ENCODE data around the gene EFR3B. TPM values are rescaled to one million over a fixed set of nuclear protein-coding genes. Genes with fewer than 3 reads are reported as not detected.
A peak's percentile ranks its signal among the peaks of the same experiment; 100 is the strongest.

EFR3B gene
- total RNA-seq, 1 donor from 2014 or later, result 0.07 TPM

GRCh38 chr2:25042321-25043240, 705 bp downstream of the EFR3B start:
- H3K4me1 Mint-ChIP-seq, result peaks cover 27% of the 10 kb centered on the region
- intact Hi-C loops (cut with micrococcal nuclease), result loop anchor here (1.0 to 10.0 kb wide), 4 partner anchors 70 to 832 kb away; partner anchors contain the start of gene ASXL2
- peaks cover 43% of the 10 kb centered on the region for H3K27me3 Mint-ChIP-seq
- ATAC-seq (ENCODE audit: low read depth), result no peak
- TF ChIP-seq CTCF (IDR thresholded peaks at IDR 0.05), result no peak
- ChIA-PET POLR2A (no interaction called here), CTCF (no interaction called here)
- no peak for DNase-seq
- no peaks in the 10 kb centered on the region for H3K36me3 Mint-ChIP-seq (ENCODE audit: low read depth)
- no peaks in the 10 kb centered on the region for H3K9me3 Mint-ChIP-seq
- peak overlapping the region; percentile 84 for H3K4me3 Mint-ChIP-seq
- H3K27ac Mint-ChIP-seq, result no peak overlapping the region

- intact Hi-C loops (cut with micrococcal nuclease), result loop anchor here (5.0 to 10.0 kb wide), 3 partner anchors 156 to 831 kb away; partner anchors contain the start of gene ASXL2
- H3K9me3 Mint-ChIP-seq, result no peaks in the 10 kb centered on the region
- no peak overlapping the region for H3K27ac Mint-ChIP-seq
- peaks cover 27% of the 10 kb centered on the region for H3K4me1 Mint-ChIP-seq
- peak overlapping the region; percentile 84 for H3K4me3 Mint-ChIP-seq
- H3K36me3 Mint-ChIP-seq (ENCODE audit: low read depth), result no peaks in the 10 kb centered on the region
- ChIA-PET CTCF (no interaction called here), POLR2A (interaction anchor here (0.5 kb wide), 1 partner anchor 289 kb away, joined by 5 read pairs; no protein-coding TSS in a partner anchor)
- H3K27me3 Mint-ChIP-seq, result peaks cover 43% of the 10 kb centered on the region
- ATAC-seq (ENCODE audit: low read depth), result no peak
- no peak for TF ChIP-seq CTCF (IDR thresholded peaks at IDR 0.05)
- DNase-seq, result no peak
Measured at GRCh38 chr2:25043241-25043867, 1.5 kb downstream of the EFR3B start.

- ChIA-PET POLR2A (interaction anchor here (0.5 to 1.0 kb wide), 2 partner anchors 20 to 288 kb away, joined by 3 to 5 read pairs; no protein-coding TSS in a partner anchor), CTCF (no interaction called here)
- peak overlapping the region; percentile 84 for H3K4me3 Mint-ChIP-seq
- H3K36me3 Mint-ChIP-seq (ENCODE audit: low read depth), result no peaks in the 10 kb centered on the region
- H3K4me1 Mint-ChIP-seq, result peaks cover 27% of the 10 kb centered on the region
- TF ChIP-seq CTCF (IDR thresholded peaks at IDR 0.05), result no peak
- intact Hi-C loops (cut with micrococcal nuclease), result loop anchor here (5.0 to 10.0 kb wide), 3 partner anchors 157 to 831 kb away; partner anchors contain the start of gene ASXL2
- no peaks in the 10 kb centered on the region for H3K9me3 Mint-ChIP-seq
- DNase-seq (no peak), ATAC-seq (ENCODE audit: low read depth) (no peak)
- H3K27ac Mint-ChIP-seq, result no peak overlapping the region
- peaks cover 43% of the 10 kb centered on the region for H3K27me3 Mint-ChIP-seq
Measured at GRCh38 chr2:25044011-25044410, 2.1 kb downstream of the EFR3B start.

- Mint-ChIP-seq H3K9me3 (no peaks in the 10 kb centered on the region), H3K4me3 (peak overlapping the region; percentile 24)
- POLR2A ChIA-PET, result interaction anchor here (1.0 kb wide), 1 partner anchor 19 kb away, joined by 3 read pairs; no protein-coding TSS in a partner anchor
Measured at GRCh38 chr2:25044990-25045389, 3.1 kb downstream of the EFR3B start.

More at GRCh38 chr2:25044990-25045389, 3.1 kb downstream of the EFR3B start:
- Mint-ChIP-seq H3K4me1 (peaks cover 27% of the 10 kb centered on the region), H3K27ac (no peak overlapping the region), H3K36me3 (ENCODE audit: low read depth) (no peaks in the 10 kb centered on the region), H3K27me3 (peaks cover 45% of the 10 kb centered on the region)
- no peak for TF ChIP-seq CTCF (IDR thresholded peaks at IDR 0.05)
- CTCF ChIA-PET, result no interaction called here
- intact Hi-C loops (cut with micrococcal nuclease), result loop anchor here (5.0 to 10.0 kb wide), 3 partner anchors 158 to 830 kb away; partner anchors contain the start of gene ASXL2
- ATAC-seq (ENCODE audit: low read depth) (no peak), DNase-seq (no peak)
